CD8-positive, alpha-beta memory T cell (primary cell): Measurements from ENCODE around the gene LMO4. TPM values are rescaled to one million over a fixed set of nuclear protein-coding genes. Genes with fewer than 3 reads are reported as not detected.

Experiments used
- CTCF ChIA-PET: fragments of 350-600 bp; sonication (Branson Sonifier 250); formaldehyde crosslinking; loops from one replicate; lab custom pipeline; 2021; ENCODE audit warnings: antibody characterized with exemption; lab: Charles Lee
- POLR2A ChIA-PET: fragments of 350-600 bp; sonication (Branson Sonifier 250); formaldehyde crosslinking; loops from one replicate; lab custom pipeline; 2021; ENCODE audit warnings: antibody characterized with exemption; lab: Charles Lee
- DNase-seq, 5 donors: peaks; one replicate each; pipeline versions ENCODE4 v3.0.0 to v3.0.0-alpha.2; 2020 to 2022; ENCODE audit warnings: mixed read lengths in 1 of 5
- H3K27ac ChIP-seq: one replicate; pipeline ENCODE4 v1.7.0; 2013; ENCODE audit warnings: low read depth, mild to moderate bottlenecking, low read length, moderate library complexity
- H3K27me3 ChIP-seq: 2 replicates; pipeline ENCODE4 v1.7.0; 2013; ENCODE audit warnings: low read length, mild to moderate bottlenecking; ENCODE audit not compliant: insufficient read depth, poor library complexity, severe bottlenecking
- H3K36me3 ChIP-seq: 2 replicates; pipeline ENCODE4 v1.7.0; 2013; ENCODE audit warnings: mild to moderate bottlenecking, low read length, moderate library complexity; ENCODE audit not compliant: insufficient read depth
- H3K4me1 ChIP-seq: 2 replicates; pipeline ENCODE4 v1.7.0; 2013; ENCODE audit warnings: mild to moderate bottlenecking, low read length, moderate library complexity; ENCODE audit not compliant: insufficient read depth
- H3K4me3 ChIP-seq: 2 replicates; pipeline ENCODE4 v1.7.0; 2013; ENCODE audit warnings: mild to moderate bottlenecking, low read length
- H3K9me3 ChIP-seq: 2 replicates; pipeline ENCODE4 v1.7.0; 2013; ENCODE audit warnings: mild to moderate bottlenecking, low read length
- H3K27ac Mint-ChIP-seq, 8 donors: one replicate each; pipeline ENCODE4 v1.8.0; 2020 to 2021; ENCODE audit warnings: mixed read lengths in 8 of 8, mild to moderate bottlenecking in 6 of 8, inconsistent platforms in 3 of 8, moderate library complexity in 3 of 8
- H3K27me3 Mint-ChIP-seq, 2 donors: one replicate each; pipeline ENCODE4 v1.8.0; 2020 to 2021; ENCODE audit warnings: mixed read lengths in 2 of 2, mild to moderate bottlenecking in 1 of 2, moderate library complexity in 1 of 2
- H3K36me3 Mint-ChIP-seq, 3 donors: one replicate each; pipeline ENCODE4 v1.8.0; 2020 to 2021; ENCODE audit warnings: mixed read lengths in 3 of 3, inconsistent platforms in 1 of 3, mild to moderate bottlenecking in 1 of 3
- H3K4me1 Mint-ChIP-seq, 3 donors: one replicate each; pipeline ENCODE4 v1.8.0; 2020 to 2021; ENCODE audit warnings: mixed read lengths in 3 of 3, inconsistent platforms in 1 of 3, mild to moderate bottlenecking in 1 of 3
- H3K4me3 Mint-ChIP-seq, 7 donors: one replicate each; pipeline ENCODE4 v1.8.0; 2020 to 2021; ENCODE audit warnings: mixed read lengths in 7 of 7, mild to moderate bottlenecking in 6 of 7, moderate library complexity in 4 of 7, inconsistent platforms in 2 of 7
- H3K9me3 Mint-ChIP-seq, 5 donors: one replicate each; pipeline ENCODE4 v1.8.0; 2020 to 2022; ENCODE audit warnings: mixed read lengths in 5 of 5, mild to moderate bottlenecking in 3 of 5, moderate library complexity in 2 of 5, inconsistent platforms in 1 of 5
- polyA plus RNA-seq: library from polyadenylated mRNA; unstranded; fragments of 300-500 nt; fragmentation: Illumina TruSeq; gene quantifications from one replicate; pipeline ENCODE4 v1.2.3, GENCODE V29; 2021
- total RNA-seq, 2 experiments: library from RNA; stranded (reverse); gene quantifications; one replicate each; pipeline ENCODE4 v1.2.3, GENCODE V29; 2021

LMO4 gene
- total and polyA plus RNA-seq, 3 experiments from 2014 or later = 23.2 to 36.5 (median 36.4) TPM

DNA sequence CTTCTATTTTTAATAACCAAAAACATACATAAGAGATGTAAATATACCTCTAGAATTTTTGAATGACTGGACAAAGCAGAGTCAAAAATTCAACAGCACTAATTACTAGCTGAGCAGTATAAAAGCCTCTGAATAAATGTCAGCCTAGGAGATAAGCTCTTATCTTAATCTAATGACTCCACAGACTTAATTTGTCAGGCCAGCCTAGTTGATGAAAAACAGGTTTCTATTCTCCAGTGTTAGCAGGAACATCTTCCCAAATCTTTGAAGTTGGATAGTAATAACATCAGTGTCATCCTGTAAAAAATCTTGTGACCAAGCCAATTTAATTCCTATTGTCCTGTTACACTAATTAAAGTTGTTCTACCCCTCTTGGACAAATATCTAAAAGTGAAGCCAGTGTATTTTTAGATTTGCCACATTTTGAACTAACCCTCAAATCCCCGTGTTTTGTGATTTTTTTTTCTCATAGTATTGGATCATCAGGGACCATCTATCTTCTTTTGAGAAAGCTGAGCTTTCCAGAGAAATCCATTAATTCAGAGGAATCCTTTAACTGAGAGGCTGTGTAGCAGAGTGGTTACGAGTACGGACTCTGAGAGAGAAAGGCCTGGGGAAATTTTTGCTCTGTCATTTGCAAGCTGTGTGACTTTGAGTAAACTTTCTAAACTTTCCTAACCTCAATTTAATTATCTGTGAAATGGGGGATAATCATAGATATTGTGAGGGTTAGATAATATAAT is 41.2 kb downstream of the LMO4 start:
- H3K27me3 ChIP-seq = no peaks in the 10 kb centered on the region
- Mint-ChIP-seq H3K36me3 (peaks cover 0 to 9% (median 3%) of the 10 kb centered on the region in 3 donors), H3K9me3 (peaks cover 0 to 3% (median 0%) of the 10 kb centered on the region in 5 donors), H3K27ac (no peak overlapping the region), H3K4me3 (no peak overlapping the region), H3K27me3 (peaks cover 0 to 3% of the 10 kb centered on the region in 2 donors), H3K4me1 (no peaks in the 10 kb centered on the region)
- H3K27ac ChIP-seq = no peak overlapping the region
- CTCF ChIA-PET = no interaction called here
- no peaks in the 10 kb centered on the region for H3K4me1 ChIP-seq
- no peaks in the 10 kb centered on the region for H3K9me3 ChIP-seq
- POLR2A ChIA-PET = no interaction called here
- H3K4me3 ChIP-seq = no peak overlapping the region
- no peak for DNase-seq
- no peaks in the 10 kb centered on the region for H3K36me3 ChIP-seq

DNA sequence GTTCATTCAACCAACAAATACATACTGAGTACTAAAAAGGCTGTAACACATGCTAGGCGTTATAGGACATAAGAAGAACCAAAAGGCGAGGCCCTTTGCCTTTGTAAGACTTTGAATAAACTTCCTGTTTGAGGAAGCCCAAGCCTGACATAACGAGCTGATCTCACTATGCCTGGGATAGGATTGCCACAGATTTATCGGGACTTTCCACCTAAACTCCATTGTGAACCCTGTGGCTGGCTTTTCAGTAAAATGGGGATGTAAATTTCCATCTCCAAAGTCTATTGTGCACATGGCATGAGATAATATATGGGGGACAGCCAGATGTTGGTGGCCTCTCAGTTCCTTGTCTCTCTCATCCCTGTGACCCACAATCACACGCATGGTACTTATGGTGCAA is 41.9 kb downstream of the LMO4 start:
- no peak for DNase-seq
- H3K4me3 Mint-ChIP-seq = no peak overlapping the region
- ChIA-PET POLR2A (no interaction called here), CTCF (no interaction called here)
- Histone ChIP-seq H3K4me1 (no peaks in the 10 kb centered on the region), H3K27me3 (no peaks in the 10 kb centered on the region), H3K4me3 (no peak overlapping the region), H3K27ac (no peak overlapping the region), H3K36me3 (no peaks in the 10 kb centered on the region), H3K9me3 (no peaks in the 10 kb centered on the region)
- no peak overlapping the region for H3K27ac Mint-ChIP-seq
- H3K27me3 Mint-ChIP-seq = peaks cover 0 to 3% of the 10 kb centered on the region in 2 donors
- peaks cover 0 to 3% (median 3%) of the 10 kb centered on the region in 5 donors for H3K9me3 Mint-ChIP-seq
- no peaks in the 10 kb centered on the region for H3K4me1 Mint-ChIP-seq
- H3K36me3 Mint-ChIP-seq = peaks cover 0 to 12% (median 3%) of the 10 kb centered on the region in 3 donors

DNA sequence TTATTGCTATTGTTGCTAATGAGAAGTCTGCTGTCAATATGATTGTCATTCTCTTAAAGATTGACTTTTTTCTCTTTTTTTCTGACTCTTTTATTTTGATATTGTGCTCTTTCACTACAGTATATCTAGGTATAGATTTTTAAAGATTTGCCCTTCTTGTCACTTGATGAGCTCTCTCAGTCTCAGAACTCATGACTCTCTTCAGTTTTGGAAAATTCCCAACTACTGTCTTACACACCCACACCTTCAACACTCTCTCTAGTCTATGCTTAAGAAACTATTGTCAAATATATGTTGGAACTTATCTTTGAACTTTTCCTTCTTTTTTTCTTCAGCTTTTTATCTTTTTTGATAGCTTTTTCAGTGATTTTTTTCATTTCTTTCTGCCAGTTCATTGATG is 50.6 kb downstream of the LMO4 start:
- H3K9me3 Mint-ChIP-seq = peaks cover 8 to 20% (median 13%) of the 10 kb centered on the region in 5 donors
- H3K36me3 Mint-ChIP-seq = peaks cover 0 to 44% (median 8%) of the 10 kb centered on the region in 3 donors
- Histone ChIP-seq H3K27ac (no peak overlapping the region), H3K4me1 (no peaks in the 10 kb centered on the region), H3K9me3 (no peaks in the 10 kb centered on the region), H3K4me3 (no peak overlapping the region), H3K36me3 (no peaks in the 10 kb centered on the region), H3K27me3 (no peaks in the 10 kb centered on the region)
- ChIA-PET CTCF (no interaction called here), POLR2A (no interaction called here)
- H3K4me1 Mint-ChIP-seq = no peaks in the 10 kb centered on the region
- no peak overlapping the region for H3K4me3 Mint-ChIP-seq
- no peak for DNase-seq
- H3K27ac Mint-ChIP-seq = no peak overlapping the region
- peaks cover 0 to 8% of the 10 kb centered on the region in 2 donors for H3K27me3 Mint-ChIP-seq

DNA sequence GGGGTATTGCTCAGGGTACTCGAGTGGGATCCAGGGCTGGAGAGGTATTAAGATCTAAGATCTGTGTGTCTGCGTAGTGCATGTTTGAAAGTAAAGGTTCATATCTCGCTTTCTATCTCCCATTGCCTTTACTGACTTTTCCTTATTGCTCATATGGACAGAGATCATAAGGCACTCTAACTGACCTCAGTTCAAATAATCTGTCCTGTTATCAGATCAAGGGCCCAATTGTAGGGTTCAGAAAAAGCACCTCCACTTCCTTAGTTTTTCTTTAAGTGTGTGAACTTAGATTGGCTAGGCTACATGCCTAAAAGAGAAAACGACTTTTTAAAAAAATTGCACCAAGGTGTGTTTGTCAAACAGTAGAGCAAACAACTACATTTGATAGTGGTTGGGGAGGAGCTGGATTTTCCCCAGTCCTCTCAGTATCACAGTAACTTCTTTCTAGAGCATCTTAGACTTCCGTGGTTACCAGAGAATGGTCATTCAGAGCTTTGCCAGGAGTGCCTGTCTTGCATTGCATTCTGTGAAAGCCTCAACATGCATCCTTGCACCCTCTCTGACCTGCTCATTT is 57.6 kb downstream of the LMO4 start:
- no peaks in the 10 kb centered on the region for H3K4me1 Mint-ChIP-seq
- Histone ChIP-seq H3K27me3 (no peaks in the 10 kb centered on the region), H3K9me3 (no peaks in the 10 kb centered on the region), H3K27ac (no peak overlapping the region), H3K36me3 (no peaks in the 10 kb centered on the region), H3K4me3 (no peak overlapping the region), H3K4me1 (no peaks in the 10 kb centered on the region)
- DNase-seq = no peak
- no peaks in the 10 kb centered on the region for H3K9me3 Mint-ChIP-seq
- H3K4me3 Mint-ChIP-seq = no peak overlapping the region
- H3K27ac Mint-ChIP-seq = peak overlapping the region in 1 of 8 donors; percentile 29
- peaks cover 1 to 8% of the 10 kb centered on the region in 2 donors for H3K27me3 Mint-ChIP-seq
- POLR2A ChIA-PET = no interaction called here
- H3K36me3 Mint-ChIP-seq = peaks cover 0 to 2% (median 0%) of the 10 kb centered on the region in 3 donors
- CTCF ChIA-PET = no interaction called here

DNA sequence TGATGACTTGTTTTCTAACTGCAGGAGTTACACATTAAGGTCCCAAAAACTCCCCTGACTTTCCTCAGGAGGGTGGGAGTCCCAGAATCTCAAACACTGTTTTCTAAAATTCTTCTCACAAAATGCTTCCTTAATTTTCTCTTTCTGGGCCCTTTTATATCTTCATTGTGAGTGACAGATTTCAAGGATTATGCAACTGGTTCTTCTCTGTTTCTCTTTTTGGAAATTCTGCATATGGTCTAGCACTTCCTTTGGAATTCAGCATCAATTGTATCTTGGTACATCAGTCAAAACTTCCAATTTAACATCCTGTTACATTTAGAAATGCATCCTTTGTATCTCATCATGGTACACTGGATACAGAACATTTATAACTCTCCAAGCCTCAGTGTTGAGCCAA is 59.7 kb downstream of the LMO4 start:
- Mint-ChIP-seq H3K4me3 (no peak overlapping the region), H3K36me3 (peaks cover 0 to 2% (median 0%) of the 10 kb centered on the region in 3 donors), H3K4me1 (no peaks in the 10 kb centered on the region), H3K27me3 (peaks cover 1 to 7% of the 10 kb centered on the region in 2 donors), H3K9me3 (no peaks in the 10 kb centered on the region), H3K27ac (no peak overlapping the region)
- Histone ChIP-seq H3K36me3 (no peaks in the 10 kb centered on the region), H3K27me3 (no peaks in the 10 kb centered on the region), H3K9me3 (no peaks in the 10 kb centered on the region), H3K4me1 (no peaks in the 10 kb centered on the region), H3K27ac (no peak overlapping the region), H3K4me3 (no peak overlapping the region)
- ChIA-PET POLR2A (no interaction called here), CTCF (no interaction called here)
- no peak for DNase-seq

DNA sequence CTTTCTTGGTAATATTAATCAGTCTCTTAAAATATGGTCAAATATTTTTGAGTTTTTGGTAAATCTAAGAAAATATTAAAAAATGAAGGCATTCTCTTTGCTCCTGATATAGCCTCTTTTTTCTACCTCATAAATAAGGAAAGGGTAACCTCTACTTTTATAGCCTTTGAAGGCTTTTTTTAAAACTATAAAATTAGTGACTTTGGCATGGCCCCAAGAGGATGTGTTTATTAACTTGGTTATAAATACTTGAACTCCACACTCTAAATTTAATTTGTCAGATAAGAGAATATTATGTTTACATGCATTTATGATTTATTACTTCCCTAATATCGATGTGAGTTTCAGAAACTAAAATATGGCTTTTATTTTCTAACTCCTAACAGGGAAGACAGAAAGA is 60.3 kb downstream of the LMO4 start:
- Histone ChIP-seq H3K4me3 (no peak overlapping the region), H3K36me3 (no peaks in the 10 kb centered on the region)

DNA sequence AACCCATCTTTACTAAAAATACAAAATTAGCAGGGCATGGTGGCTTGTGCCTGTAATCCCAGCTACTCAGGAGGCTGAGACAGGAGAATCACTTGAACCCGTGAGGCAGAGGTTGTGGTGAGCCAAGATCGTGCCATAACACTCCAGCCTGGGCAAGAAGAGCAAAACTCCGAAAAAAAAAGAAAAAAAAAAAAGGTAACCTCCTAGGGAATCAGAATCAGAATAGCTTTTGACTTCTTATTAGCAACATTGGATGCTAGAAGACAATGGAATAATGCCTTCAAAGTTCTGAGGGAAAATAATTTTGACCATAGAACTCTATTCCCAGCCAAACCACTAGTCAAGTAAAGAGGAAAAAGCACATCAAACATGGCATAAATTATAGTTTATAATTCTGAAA is 60.9 kb downstream of the LMO4 start:
- CTCF ChIA-PET = no interaction called here
- peaks cover 0 to 1% of the 10 kb centered on the region in 2 donors for H3K27me3 Mint-ChIP-seq

More for the DNA sequence above, 60.3 kb downstream of the LMO4 start:
- H3K9me3 ChIP-seq = no peaks in the 10 kb centered on the region
- no peaks in the 10 kb centered on the region for H3K27me3 ChIP-seq
- CTCF ChIA-PET = no interaction called here
- Mint-ChIP-seq H3K27ac (no peak overlapping the region), H3K36me3 (peaks cover 0 to 2% (median 0%) of the 10 kb centered on the region in 3 donors), H3K27me3 (peaks cover 1 to 2% of the 10 kb centered on the region in 2 donors), H3K4me1 (no peaks in the 10 kb centered on the region), H3K4me3 (no peak overlapping the region), H3K9me3 (no peaks in the 10 kb centered on the region)
- POLR2A ChIA-PET = no interaction called here
- H3K4me1 ChIP-seq = no peaks in the 10 kb centered on the region
- no peak overlapping the region for H3K27ac ChIP-seq
- DNase-seq = no peak

More for the DNA sequence above, 60.9 kb downstream of the LMO4 start:
- DNase-seq = no peak
- H3K4me1 Mint-ChIP-seq = no peaks in the 10 kb centered on the region
- peaks cover 0 to 2% (median 0%) of the 10 kb centered on the region in 3 donors for H3K36me3 Mint-ChIP-seq
- no peak overlapping the region for H3K4me3 Mint-ChIP-seq
- H3K27ac Mint-ChIP-seq = peak overlapping the region in 1 of 8 donors; percentile 33
- H3K9me3 ChIP-seq = no peaks in the 10 kb centered on the region
- H3K4me3 ChIP-seq = no peak overlapping the region
- H3K9me3 Mint-ChIP-seq = no peaks in the 10 kb centered on the region
- H3K27me3 ChIP-seq = no peaks in the 10 kb centered on the region
- H3K27ac ChIP-seq = no peak overlapping the region
- H3K4me1 ChIP-seq = no peaks in the 10 kb centered on the region
- no peaks in the 10 kb centered on the region for H3K36me3 ChIP-seq
- POLR2A ChIA-PET = no interaction called here
